ENCODE measurements around the gene TOMM7. TPM values are rescaled to one million over a fixed set of nuclear protein-coding genes. Genes with fewer than 3 reads are reported as not detected.
A peak's percentile ranks its signal among the peaks of the same experiment; 100 is the strongest.

TOMM7 gene
- total RNA-seq, 1 donor from 2014 or later = 376 TPM

DNA sequence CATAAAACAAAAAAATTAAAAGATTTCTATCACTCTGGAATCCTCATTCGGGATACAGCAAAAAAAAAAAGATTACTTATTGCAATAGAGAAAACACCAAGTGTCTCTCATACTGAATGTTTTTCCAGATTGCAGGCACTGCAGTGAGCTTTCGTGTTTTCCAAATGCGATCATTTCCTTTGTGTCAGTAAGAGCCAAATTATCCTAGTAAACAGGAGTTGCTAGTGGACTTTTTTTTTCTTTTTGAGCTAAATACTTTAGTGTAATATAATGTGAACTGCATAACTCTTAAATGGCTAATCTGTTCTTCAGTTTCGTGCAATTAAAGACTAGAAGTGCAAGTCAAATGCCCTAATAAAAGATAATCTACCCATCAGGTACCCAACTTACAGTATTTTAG lies 44.4 kb upstream of the TOMM7 start:
- TF ChIP-seq, protein P1, sequence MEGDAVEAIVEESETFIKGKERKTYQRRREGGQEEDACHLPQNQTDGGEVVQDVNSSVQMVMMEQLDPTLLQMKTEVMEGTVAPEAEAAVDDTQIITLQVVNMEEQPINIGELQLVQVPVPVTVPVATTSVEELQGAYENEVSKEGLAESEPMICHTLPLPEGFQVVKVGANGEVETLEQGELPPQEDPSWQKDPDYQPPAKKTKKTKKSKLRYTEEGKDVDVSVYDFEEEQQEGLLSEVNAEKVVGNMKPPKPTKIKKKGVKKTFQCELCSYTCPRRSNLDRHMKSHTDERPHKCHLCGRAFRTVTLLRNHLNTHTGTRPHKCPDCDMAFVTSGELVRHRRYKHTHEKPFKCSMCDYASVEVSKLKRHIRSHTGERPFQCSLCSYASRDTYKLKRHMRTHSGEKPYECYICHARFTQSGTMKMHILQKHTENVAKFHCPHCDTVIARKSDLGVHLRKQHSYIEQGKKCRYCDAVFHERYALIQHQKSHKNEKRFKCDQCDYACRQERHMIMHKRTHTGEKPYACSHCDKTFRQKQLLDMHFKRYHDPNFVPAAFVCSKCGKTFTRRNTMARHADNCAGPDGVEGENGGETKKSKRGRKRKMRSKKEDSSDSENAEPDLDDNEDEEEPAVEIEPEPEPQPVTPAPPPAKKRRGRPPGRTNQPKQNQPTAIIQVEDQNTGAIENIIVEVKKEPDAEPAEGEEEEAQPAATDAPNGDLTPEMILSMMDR (IDR thresholded peaks at IDR 0.05) = no peak
- no peak for ATAC-seq
- DNase-seq = no peak
- no peaks in the 10 kb centered on the region for H3K27me3 ChIP-seq (ENCODE audit: low read depth)
- intact Hi-C loops (cut with DNase I) = no loop called here
- peaks cover 24% of the 10 kb centered on the region for H3K4me1 ChIP-seq
- H3K4me3 ChIP-seq = no peak overlapping the region
- H3K27ac ChIP-seq = peak overlapping the region; percentile 51
- no peaks in the 10 kb centered on the region for H3K9me3 ChIP-seq
- no peaks in the 10 kb centered on the region for H3K36me3 ChIP-seq

DNA sequence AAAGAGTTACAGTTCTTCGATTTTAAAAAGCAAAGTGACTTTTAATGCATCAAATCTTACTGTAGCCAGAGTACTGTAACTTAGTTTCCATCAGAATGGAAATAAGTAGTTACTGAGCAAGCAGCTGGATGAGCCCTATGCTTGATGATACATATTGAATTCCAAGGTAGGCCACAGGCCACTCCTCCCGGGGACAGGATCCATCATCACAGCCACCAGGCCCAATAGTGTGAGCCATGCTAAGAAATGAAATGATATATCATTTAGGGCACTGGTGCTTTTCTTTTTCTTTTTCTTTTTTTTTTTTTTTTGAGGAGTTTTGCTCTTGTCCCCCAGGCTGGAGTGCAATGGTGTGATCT lies 42.9 kb upstream of the TOMM7 start:
- H3K4me3 ChIP-seq = no peak overlapping the region
- H3K27me3 ChIP-seq (ENCODE audit: low read depth) = no peaks in the 10 kb centered on the region
- TF ChIP-seq, protein P1 (IDR thresholded peaks at IDR 0.05) = no peak
- peaks cover 24% of the 10 kb centered on the region for H3K4me1 ChIP-seq
- H3K9me3 ChIP-seq = no peaks in the 10 kb centered on the region
- ATAC-seq = no peak
- DNase-seq = no peak
- H3K36me3 ChIP-seq = no peaks in the 10 kb centered on the region
- H3K27ac ChIP-seq = peak overlapping the region; percentile 36
- intact Hi-C loops (cut with DNase I) = no loop called here

DNA sequence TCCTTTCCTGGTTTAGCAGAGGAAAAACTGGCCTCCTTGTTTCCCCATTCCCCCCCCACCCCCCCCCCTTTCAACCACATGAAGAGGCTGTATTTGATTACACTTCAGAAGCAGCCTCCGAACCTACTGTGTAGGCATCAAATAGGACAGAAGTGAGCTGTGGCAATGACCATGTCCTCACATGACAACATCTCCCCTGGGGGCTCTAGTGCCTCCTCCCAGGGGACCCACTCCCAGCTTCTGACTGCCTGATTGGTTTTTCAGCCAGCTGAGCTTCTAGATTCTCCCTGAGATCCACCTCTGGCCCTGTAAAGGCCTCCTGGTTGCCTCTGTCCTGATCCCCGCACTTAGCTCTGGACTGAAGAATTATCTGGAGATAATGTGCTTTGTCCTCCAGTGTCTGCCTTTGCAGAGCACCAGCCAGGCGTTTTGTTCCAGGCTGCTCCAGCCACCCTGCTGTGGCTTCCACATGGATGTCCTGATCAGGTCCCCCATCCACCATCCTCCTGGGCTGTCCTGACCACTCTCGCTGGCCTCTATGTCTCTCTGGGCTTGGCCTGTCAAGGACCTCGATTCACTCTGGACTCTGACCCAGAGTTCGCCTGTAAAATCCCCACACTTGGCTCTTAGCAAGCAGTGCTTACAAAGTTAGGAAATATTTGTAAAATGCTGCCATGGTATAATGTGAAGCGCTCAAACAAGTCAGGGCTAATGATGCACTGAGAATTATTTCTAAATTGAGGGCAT lies 42.4 kb upstream of the TOMM7 start:
- no peaks in the 10 kb centered on the region for H3K27me3 ChIP-seq (ENCODE audit: low read depth)
- H3K4me1 ChIP-seq = peaks cover 28% of the 10 kb centered on the region
- H3K4me3 ChIP-seq = no peak overlapping the region
- DNase-seq = no peak
- TF ChIP-seq, protein P1 (IDR thresholded peaks at IDR 0.05) = no peak
- ATAC-seq = no peak
- peak overlapping the region; percentile 36 for H3K27ac ChIP-seq
- no peaks in the 10 kb centered on the region for H3K9me3 ChIP-seq
- H3K36me3 ChIP-seq = no peaks in the 10 kb centered on the region
- intact Hi-C loops (cut with DNase I) = no loop called here

DNA sequence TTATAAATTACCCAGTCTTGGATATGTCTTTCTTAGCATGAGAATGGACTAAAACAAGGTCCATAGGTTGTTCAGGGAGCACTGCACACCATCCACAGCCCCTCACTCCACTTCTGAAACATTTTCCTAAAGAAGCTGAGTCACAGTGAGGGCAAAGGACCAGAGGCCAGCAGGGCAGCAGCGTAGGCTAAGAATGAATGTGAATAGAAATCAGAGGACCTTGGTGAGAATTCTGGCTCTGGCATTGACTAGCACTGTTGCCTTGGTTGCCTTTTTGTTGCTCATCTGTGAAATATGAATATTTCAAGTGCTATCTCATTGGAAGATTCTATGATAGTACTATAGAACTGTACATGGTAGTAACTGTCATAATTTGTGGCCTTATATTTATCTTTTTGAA lies 41.7 kb upstream of the TOMM7 start:
- ATAC-seq = no peak

DNA sequence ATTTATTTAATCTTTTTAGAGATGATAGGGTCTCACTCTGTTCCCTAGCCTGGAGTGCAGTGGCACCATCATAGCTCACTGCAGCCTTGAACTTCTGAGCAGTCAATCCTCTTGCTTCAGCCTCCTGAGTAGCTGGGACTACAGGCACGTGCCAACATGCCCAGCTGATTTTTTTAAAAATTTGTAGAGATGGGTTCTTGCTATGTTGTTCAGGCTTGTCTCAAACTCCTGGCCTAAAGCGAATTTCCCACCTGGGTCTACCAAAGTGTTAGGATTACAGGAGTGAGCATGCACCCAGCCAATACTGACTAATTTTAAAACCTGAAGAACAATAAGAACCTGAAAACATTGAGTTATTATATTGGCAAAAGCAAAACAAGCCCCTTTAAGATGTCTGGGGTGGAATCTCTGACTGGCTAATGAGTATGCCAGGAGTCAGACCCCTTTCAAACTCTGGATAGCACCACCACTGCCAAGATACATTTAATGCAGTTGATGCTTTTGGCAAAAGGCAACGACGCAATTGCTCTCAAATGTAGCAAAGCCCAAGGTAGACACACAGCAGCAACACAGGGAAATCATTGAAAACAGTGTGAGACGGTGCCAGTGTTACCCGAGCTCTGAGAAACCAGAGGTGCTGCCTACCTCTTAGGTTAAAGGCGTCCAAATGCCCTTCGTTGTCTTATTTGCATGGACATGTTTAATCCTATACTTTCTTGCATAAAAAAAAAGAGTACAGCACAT lies 40.7 kb upstream of the TOMM7 start:
- DNase-seq = no peak
- no peak for ATAC-seq
- no peaks in the 10 kb centered on the region for H3K36me3 ChIP-seq
- H3K4me3 ChIP-seq = no peak overlapping the region
- intact Hi-C loops (cut with DNase I) = no loop called here
- no peak overlapping the region for H3K27ac ChIP-seq
- TF ChIP-seq, protein P1 (IDR thresholded peaks at IDR 0.05) = no peak
- H3K4me1 ChIP-seq = peaks cover 35% of the 10 kb centered on the region
- H3K27me3 ChIP-seq (ENCODE audit: low read depth) = no peaks in the 10 kb centered on the region
- no peaks in the 10 kb centered on the region for H3K9me3 ChIP-seq

More for the DNA sequence above, 41.7 kb upstream of the TOMM7 start:
- Histone ChIP-seq H3K9me3 (no peaks in the 10 kb centered on the region), H3K4me3 (no peak overlapping the region), H3K36me3 (no peaks in the 10 kb centered on the region), H3K4me1 (peaks cover 33% of the 10 kb centered on the region), H3K27ac (no peak overlapping the region), H3K27me3 (ENCODE audit: low read depth) (no peaks in the 10 kb centered on the region)
- intact Hi-C loops (cut with DNase I) = no loop called here
- TF ChIP-seq, protein P1 (IDR thresholded peaks at IDR 0.05) = no peak
- DNase-seq = no peak
